ENCODE measurements around the gene KCNQ5.

DNA sequence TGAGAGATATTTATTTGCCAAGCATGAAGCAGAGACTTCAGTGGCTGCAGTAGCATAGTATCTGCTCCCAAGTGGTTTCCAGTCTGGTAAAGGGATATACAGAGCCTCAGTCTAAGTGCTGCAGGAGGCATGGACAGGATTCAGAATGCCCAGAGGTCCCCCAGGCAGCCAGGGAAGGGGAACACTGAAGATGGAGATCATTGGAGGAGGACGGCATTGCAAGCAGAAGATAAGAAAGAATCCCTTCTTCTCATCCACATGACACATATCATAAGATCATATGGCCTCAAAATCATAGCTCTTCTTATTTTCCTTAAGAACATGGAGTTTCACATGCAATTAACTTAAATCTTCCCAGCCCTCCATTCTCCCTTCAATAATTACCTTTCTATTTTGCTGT lies 136.1 kb downstream of the KCNQ5 start:
- TF ChIP-seq, protein P1, sequence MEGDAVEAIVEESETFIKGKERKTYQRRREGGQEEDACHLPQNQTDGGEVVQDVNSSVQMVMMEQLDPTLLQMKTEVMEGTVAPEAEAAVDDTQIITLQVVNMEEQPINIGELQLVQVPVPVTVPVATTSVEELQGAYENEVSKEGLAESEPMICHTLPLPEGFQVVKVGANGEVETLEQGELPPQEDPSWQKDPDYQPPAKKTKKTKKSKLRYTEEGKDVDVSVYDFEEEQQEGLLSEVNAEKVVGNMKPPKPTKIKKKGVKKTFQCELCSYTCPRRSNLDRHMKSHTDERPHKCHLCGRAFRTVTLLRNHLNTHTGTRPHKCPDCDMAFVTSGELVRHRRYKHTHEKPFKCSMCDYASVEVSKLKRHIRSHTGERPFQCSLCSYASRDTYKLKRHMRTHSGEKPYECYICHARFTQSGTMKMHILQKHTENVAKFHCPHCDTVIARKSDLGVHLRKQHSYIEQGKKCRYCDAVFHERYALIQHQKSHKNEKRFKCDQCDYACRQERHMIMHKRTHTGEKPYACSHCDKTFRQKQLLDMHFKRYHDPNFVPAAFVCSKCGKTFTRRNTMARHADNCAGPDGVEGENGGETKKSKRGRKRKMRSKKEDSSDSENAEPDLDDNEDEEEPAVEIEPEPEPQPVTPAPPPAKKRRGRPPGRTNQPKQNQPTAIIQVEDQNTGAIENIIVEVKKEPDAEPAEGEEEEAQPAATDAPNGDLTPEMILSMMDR (IDR thresholded peaks at IDR 0.05; ENCODE audit: low read depth, low read length, poor library complexity, severe bottlenecking): no peak
- no peak for TF ChIP-seq EZH2phosphoT487 (IDR thresholded peaks at IDR 0.05; ENCODE audit: borderline replicate concordance, low read length)

All from DOHH2 (cell line).